ENCODE measurements around the gene OSBP2. TPM values are rescaled to one million over a fixed set of nuclear protein-coding genes. Genes with fewer than 3 reads are reported as not detected.

The OSBP2 gene
- total and polyA plus RNA-seq, 4 donors: 1.1 to 12.3 (median 2.6) TPM

GRCh38 chr22:30947173-30947815 lies 252.6 kb downstream of the OSBP2 start:
- TF ChIP-seq, protein P1, sequence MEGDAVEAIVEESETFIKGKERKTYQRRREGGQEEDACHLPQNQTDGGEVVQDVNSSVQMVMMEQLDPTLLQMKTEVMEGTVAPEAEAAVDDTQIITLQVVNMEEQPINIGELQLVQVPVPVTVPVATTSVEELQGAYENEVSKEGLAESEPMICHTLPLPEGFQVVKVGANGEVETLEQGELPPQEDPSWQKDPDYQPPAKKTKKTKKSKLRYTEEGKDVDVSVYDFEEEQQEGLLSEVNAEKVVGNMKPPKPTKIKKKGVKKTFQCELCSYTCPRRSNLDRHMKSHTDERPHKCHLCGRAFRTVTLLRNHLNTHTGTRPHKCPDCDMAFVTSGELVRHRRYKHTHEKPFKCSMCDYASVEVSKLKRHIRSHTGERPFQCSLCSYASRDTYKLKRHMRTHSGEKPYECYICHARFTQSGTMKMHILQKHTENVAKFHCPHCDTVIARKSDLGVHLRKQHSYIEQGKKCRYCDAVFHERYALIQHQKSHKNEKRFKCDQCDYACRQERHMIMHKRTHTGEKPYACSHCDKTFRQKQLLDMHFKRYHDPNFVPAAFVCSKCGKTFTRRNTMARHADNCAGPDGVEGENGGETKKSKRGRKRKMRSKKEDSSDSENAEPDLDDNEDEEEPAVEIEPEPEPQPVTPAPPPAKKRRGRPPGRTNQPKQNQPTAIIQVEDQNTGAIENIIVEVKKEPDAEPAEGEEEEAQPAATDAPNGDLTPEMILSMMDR (IDR thresholded peaks at IDR 0.05; ENCODE audit: control extremely low read depth, extremely low read depth): no peak
- H3K9me3 ChIP-seq (ENCODE audit: control insufficient read depth in 4 of 4, insufficient read depth in 3 of 4, low read length in 3 of 4): no peaks in the 10 kb centered on the region
- WGBS, 2 donors: 64 to 82% methylated on average over 5 of the region's 5 CpGs
- no peak overlapping the region for H3K9ac ChIP-seq (ENCODE audit: insufficient read depth in 1 of 2, low read length in 2 of 2)
- H3K27me3 ChIP-seq (ENCODE audit: control insufficient read depth in 3 of 3, insufficient read depth in 3 of 3, low read length in 2 of 3): no peaks in the 10 kb centered on the region
- H3K4me3 ChIP-seq: no peak overlapping the region
- peak overlapping the region in 1 of 2 donors; percentile 23 for H3K27ac ChIP-seq (ENCODE audit: low read depth in 1 of 2, low read length in 1 of 2)
- peaks cover 47 to 64% (median 50%) of the 10 kb centered on the region in 4 donors for H3K36me3 ChIP-seq (ENCODE audit: control insufficient read depth in 4 of 4, insufficient read depth in 4 of 4, low read length in 4 of 4)
- no peak for ATAC-seq (ENCODE audit: insufficient read depth, low FRiP score)
- H3K4me1 ChIP-seq (ENCODE audit: control insufficient read depth in 5 of 5, insufficient read depth in 5 of 5, low read length in 5 of 5): peaks cover 0 to 3% (median 0%) of the 10 kb centered on the region in 5 donors
- DNase-seq: no peak

DNA sequence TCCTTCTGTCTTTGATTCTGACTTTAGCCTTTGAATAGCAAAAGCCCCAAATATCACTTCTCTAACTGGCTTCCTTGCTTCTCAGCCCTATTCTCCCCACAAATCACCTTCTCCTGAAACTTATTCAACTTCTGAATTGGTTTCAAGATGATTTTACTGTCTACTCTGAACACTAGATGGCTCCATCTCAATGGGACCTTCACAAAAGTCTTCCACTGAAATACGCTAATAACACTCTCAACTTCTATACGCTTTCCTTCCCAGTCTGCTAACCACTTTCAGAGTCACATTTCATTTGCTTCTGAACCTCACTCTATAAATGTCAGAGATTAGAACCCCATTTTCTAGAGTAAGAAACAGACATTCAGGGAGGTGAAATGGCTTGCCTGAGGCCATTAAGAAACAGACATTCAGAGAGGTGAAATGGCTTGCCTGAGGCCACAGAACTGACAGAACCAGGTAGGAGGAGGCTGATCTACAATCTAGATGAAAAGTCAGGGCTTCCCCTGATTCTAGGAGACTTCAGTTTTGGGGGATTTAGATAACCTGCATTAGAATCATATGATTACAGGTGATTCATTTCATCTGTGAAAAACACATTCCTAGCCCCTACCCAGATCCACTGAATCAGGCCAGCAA lies 253.3 kb downstream of the OSBP2 start:
- TF ChIP-seq, protein P1 (IDR thresholded peaks at IDR 0.05; ENCODE audit: control extremely low read depth, extremely low read depth): peak; percentile 35
- no peak overlapping the region for H3K4me3 ChIP-seq
- peak overlapping the region in 1 of 2 donors; percentile 23 for H3K27ac ChIP-seq (ENCODE audit: low read depth in 1 of 2, low read length in 1 of 2)
- no peaks in the 10 kb centered on the region for H3K27me3 ChIP-seq (ENCODE audit: control insufficient read depth in 3 of 3, insufficient read depth in 3 of 3, low read length in 2 of 3)
- DNase-seq: peak in 2 of 3 donors; percentile 84 to 86
- WGBS, 2 donors: 27 to 47% methylated on average over 2 of the region's 2 CpGs
- H3K9ac ChIP-seq (ENCODE audit: insufficient read depth in 1 of 2, low read length in 2 of 2): no peak overlapping the region
- H3K4me1 ChIP-seq (ENCODE audit: control insufficient read depth in 5 of 5, insufficient read depth in 5 of 5, low read length in 5 of 5): peaks cover 0 to 3% (median 0%) of the 10 kb centered on the region in 5 donors
- H3K9me3 ChIP-seq (ENCODE audit: control insufficient read depth in 4 of 4, insufficient read depth in 3 of 4, low read length in 3 of 4): no peaks in the 10 kb centered on the region
- no peak for ATAC-seq (ENCODE audit: insufficient read depth, low FRiP score)
- peaks cover 46 to 62% (median 51%) of the 10 kb centered on the region in 4 donors for H3K36me3 ChIP-seq (ENCODE audit: control insufficient read depth in 4 of 4, insufficient read depth in 4 of 4, low read length in 4 of 4)

GRCh38 chr22:30948930-30949342 lies 254.3 kb downstream of the OSBP2 start:
- no peaks in the 10 kb centered on the region for H3K9me3 ChIP-seq (ENCODE audit: control insufficient read depth in 4 of 4, insufficient read depth in 3 of 4, low read length in 3 of 4)
- H3K27ac ChIP-seq (ENCODE audit: low read depth in 1 of 2, low read length in 1 of 2): peak overlapping the region in 1 of 2 donors; percentile 8
- H3K36me3 ChIP-seq (ENCODE audit: control insufficient read depth in 4 of 4, insufficient read depth in 4 of 4, low read length in 4 of 4): peaks cover 43 to 61% (median 52%) of the 10 kb centered on the region in 4 donors
- H3K4me3 ChIP-seq: no peak overlapping the region
- TF ChIP-seq, protein P1 (IDR thresholded peaks at IDR 0.05; ENCODE audit: control extremely low read depth, extremely low read depth): no peak
- peaks cover 0 to 3% (median 0%) of the 10 kb centered on the region in 5 donors for H3K4me1 ChIP-seq (ENCODE audit: control insufficient read depth in 5 of 5, insufficient read depth in 5 of 5, low read length in 5 of 5)
- no peak overlapping the region for H3K9ac ChIP-seq (ENCODE audit: insufficient read depth in 1 of 2, low read length in 2 of 2)
- no peak for DNase-seq
- no peaks in the 10 kb centered on the region for H3K27me3 ChIP-seq (ENCODE audit: control insufficient read depth in 3 of 3, insufficient read depth in 3 of 3, low read length in 2 of 3)
- WGBS, 2 donors: 68 to 82% methylated on average over 3 of the region's 3 CpGs
- ATAC-seq (ENCODE audit: insufficient read depth, low FRiP score): no peak

Measured in lung (tissue), 12 donors.